OCI-LY1 (cell line): ENCODE data around the gene EIF2B1.

Source experiments
- CTCF ChIP-seq: fragments of 200-600 bp; sonication (generic), shearing (Covaris generic); IDR thresholded peaks from 2 replicates; pipeline ENCODE4 v1.5.1; 2017; ENCODE audit warnings: mild to moderate bottlenecking, antibody characterized with exemption, low read length, moderate library complexity, mixed read lengths
- EZH2 ChIP-seq: fragments of 200-600 bp; sonication (generic), shearing (Covaris generic); IDR thresholded peaks from 2 replicates; pipeline ENCODE4 v1.8.0; 2017; ENCODE audit warnings: borderline replicate concordance, mixed run types, mild to moderate bottlenecking, antibody characterized with exemption, low read length, moderate library complexity, mixed read lengths

- TF ChIP-seq CTCF (no peak), EZH2 (no peak)
These were observed 62.1 kb downstream of the EIF2B1 start for GRCh38 chr12:123571343-123571813.
